ENCODE results near the gene NMT1. TPM values are rescaled to one million over a fixed set of nuclear protein-coding genes. Genes with fewer than 3 reads are reported as not detected.

NMT1 gene
- total RNA-seq, 1 experiment from 2014 or later = 173 TPM

DNA sequence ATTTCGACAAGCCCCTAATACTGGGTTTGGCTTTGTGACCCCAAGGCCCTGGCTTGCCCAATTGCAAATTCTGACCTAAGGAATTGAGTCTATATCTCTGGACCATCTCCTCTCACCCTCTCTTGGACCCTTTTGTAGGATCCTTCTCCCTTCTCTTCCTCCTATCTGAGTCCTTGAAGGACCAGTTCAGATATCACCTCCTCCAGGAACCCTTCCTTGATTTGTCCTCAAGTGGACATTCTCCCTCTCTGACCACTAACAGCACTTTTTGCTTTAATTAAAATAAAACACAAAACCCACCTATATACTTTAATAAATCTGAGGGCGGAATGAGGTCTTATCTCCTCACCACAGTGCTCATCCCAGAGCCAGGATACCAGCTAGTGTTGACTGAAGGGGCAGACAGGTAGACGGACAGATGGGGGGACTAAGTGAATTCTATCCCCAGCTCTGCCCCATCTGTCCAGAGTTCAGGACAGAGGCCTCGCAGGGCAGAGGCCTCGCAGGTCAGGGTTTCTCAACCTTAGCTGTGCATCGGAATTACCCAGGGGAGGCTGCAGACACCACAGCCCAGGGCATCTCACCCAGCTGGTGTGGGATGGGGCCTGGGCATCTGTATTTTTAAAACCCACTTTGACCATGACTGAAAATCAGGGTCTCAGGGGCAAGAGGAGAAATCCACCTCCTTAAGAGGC, 62.1 kb downstream of the NMT1 start:
- TSS peak; percentile 96 for BruUV-seq (replicated peaks)
- no peak for ATAC-seq
- Histone ChIP-seq H3K79me2 (ENCODE audit: insufficient read depth, low read length) (peaks cover 53% of the 10 kb centered on the region), H3K4me3 (replicated peaks in 1 of 2; ENCODE audit: low read depth in 1 of 2, low read length in 2 of 2) (peak overlapping the region; percentile 11 to 57; a peak in 3 of 4 replicates), H3K9me2 (ENCODE audit: insufficient read depth) (no peaks in the 10 kb centered on the region), H3K9ac (ENCODE audit: low read length) (peak overlapping the region; percentile 64), H3K36me3 (ENCODE audit: control insufficient read depth in 1 of 2, insufficient read depth in 2 of 2, low read length in 2 of 2) (peaks cover 0 to 9% of the 10 kb centered on the region in 2 experiments; a peak in 1 of 4 replicates), H4K20me1 (ENCODE audit: insufficient read depth) (no peaks in the 10 kb centered on the region), H2AFZ (ENCODE audit: low read depth, low read length, poor library complexity, severe bottlenecking) (no peak overlapping the region), H3K27me3 (ENCODE audit: insufficient read depth, low read length) (no peaks in the 10 kb centered on the region), H3K4me2 (ENCODE audit: low read length) (peak overlapping the region; percentile 94), H3K27ac (ENCODE audit: low read depth, low read length) (peak overlapping the region; percentile 97), H3K9me3 (ENCODE audit: control insufficient read depth in 1 of 2, insufficient read depth in 1 of 2, low read depth in 1 of 2, low read length in 2 of 2) (no peaks in the 10 kb centered on the region), H3K4me1 (ENCODE audit: control insufficient read depth in 1 of 2, insufficient read depth in 2 of 2, low read length in 2 of 2) (peaks cover 59 to 65% of the 10 kb centered on the region in 2 experiments)
- intact Hi-C loops (cut with micrococcal nuclease) = no loop called here
- ChIA-PET CTCF (interaction anchor here (3.3 kb wide), 1 partner anchor 12 kb away, joined by 18 read pairs; the partner anchor contains the start of gene ACBD4), POLR2A (interaction anchor here (1.6 kb wide), 1 partner anchor 12 kb away, joined by 3 read pairs; the partner anchor contains the start of gene ACBD4), RAD21 (ENCODE audit: low non-redundant PET in 1 of 2, low total read pairs in 2 of 2, uncharacterized antibody in 2 of 2, unreplicated experiment in 2 of 2) (no interaction called here)
- DNase-seq (ENCODE audit: low read depth, low spot score) = no peak
- TF ChIP-seq, protein P1, sequence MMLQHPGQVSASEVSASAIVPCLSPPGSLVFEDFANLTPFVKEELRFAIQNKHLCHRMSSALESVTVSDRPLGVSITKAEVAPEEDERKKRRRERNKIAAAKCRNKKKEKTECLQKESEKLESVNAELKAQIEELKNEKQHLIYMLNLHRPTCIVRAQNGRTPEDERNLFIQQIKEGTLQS (IDR thresholded peaks at IDR 0.05) = no peak
- TF ChIP-seq POLR2A (IDR thresholded peaks at IDR 0.05; ENCODE audit: borderline replicate concordance, extremely low read depth, insufficient read depth, insufficient read length) = no peak
- no peak for TF ChIP-seq CEBPB (IDR thresholded peaks at IDR 0.05; ENCODE audit: low read depth)
- no peak for TF ChIP-seq EZH2 (IDR thresholded peaks at IDR 0.05)
- TF ChIP-seq POLR2AphosphoS5 (IDR thresholded peaks at IDR 0.05; ENCODE audit: low read depth, low read length) = no peak
- TF ChIP-seq SRF (IDR thresholded peaks at IDR 0.05; ENCODE audit: low read depth) = no peak
- TF ChIP-seq, protein P2, sequence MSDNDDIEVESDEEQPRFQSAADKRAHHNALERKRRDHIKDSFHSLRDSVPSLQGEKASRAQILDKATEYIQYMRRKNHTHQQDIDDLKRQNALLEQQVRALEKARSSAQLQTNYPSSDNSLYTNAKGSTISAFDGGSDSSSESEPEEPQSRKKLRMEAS (IDR thresholded peaks at IDR 0.05) = no peak
- TF ChIP-seq SP1 (IDR thresholded peaks at IDR 0.05; ENCODE audit: low read depth) = no peak
- TF ChIP-seq TCF7L2 (IDR thresholded peaks at IDR 0.05; ENCODE audit: borderline replicate concordance, extremely low read depth, insufficient read depth, insufficient read length) = no peak
- no peak for TF ChIP-seq EZH2phosphoT487 (IDR thresholded peaks at IDR 0.05; ENCODE audit: borderline replicate concordance)
- no peak for TF ChIP-seq EGR1 (IDR thresholded peaks at IDR 0.05; ENCODE audit: low read depth)
- no peak for TF ChIP-seq SIN3A (IDR thresholded peaks at IDR 0.05; ENCODE audit: low read depth)

All from HCT116 (cell line).